ENCODE data around the gene TANC1. TPM values are rescaled to one million over a fixed set of nuclear protein-coding genes. Genes with fewer than 3 reads are reported as not detected.

Gene TANC1
- polyA plus RNA-seq, 1 donor from 2014 or later = 0.37 TPM

- Histone ChIP-seq H2AFZ (ENCODE audit: low read depth, low read length) (no peak overlapping the region), H3K27ac (ENCODE audit: low read length) (no peak overlapping the region), H4K20me1 (ENCODE audit: insufficient read depth) (no peaks in the 10 kb centered on the region), H3F3A (ENCODE audit: insufficient read depth, low read length, poor library complexity, severe bottlenecking) (no peaks in the 10 kb centered on the region), H3K4me2 (ENCODE audit: low read length) (no peak overlapping the region), H3K4me3 (ENCODE audit: low read length) (no peak overlapping the region), H3K9me2 (ENCODE audit: insufficient read depth, low read length) (no peaks in the 10 kb centered on the region), H3K36me3 (ENCODE audit: insufficient read depth, low read length) (no peaks in the 10 kb centered on the region), H3K79me2 (replicated peaks; ENCODE audit: insufficient read depth, low read length) (no peaks in the 10 kb centered on the region), H3K27me3 (ENCODE audit: insufficient read depth, low read depth, low read length) (no peaks in the 10 kb centered on the region), H3K9me3 (ENCODE audit: low read length) (no peaks in the 10 kb centered on the region), H3K9ac (ENCODE audit: low read length) (no peak overlapping the region)
- TF ChIP-seq POLR2AphosphoS5 (IDR thresholded peaks at IDR 0.05) (no peak), EP300 (conservative IDR thresholded peaks at IDR 0.05; ENCODE audit: poor library complexity, severe bottlenecking) (no peak), CTCF (IDR thresholded peaks at IDR 0.05; ENCODE audit: poor library complexity, severe bottlenecking) (no peak), MXI1 (conservative IDR thresholded peaks at IDR 0.05; ENCODE audit: poor library complexity, severe bottlenecking) (no peak), EZH2 (IDR thresholded peaks at IDR 0.05; ENCODE audit: borderline replicate concordance, insufficient read depth, low read length, poor library complexity, severe bottlenecking) (no peak), TAF1 (IDR thresholded peaks at IDR 0.05; ENCODE audit: low read depth) (no peak), SMC3 (conservative IDR thresholded peaks at IDR 0.05; ENCODE audit: poor library complexity) (no peak), REST (IDR thresholded peaks at IDR 0.05; ENCODE audit: borderline replicate concordance) (no peak), RAD21 (conservative IDR thresholded peaks at IDR 0.05) (no peak)
Measured at GRCh38 chr2:159251296-159252173, 283.1 kb downstream of the TANC1 start.

- Histone ChIP-seq H3K9me3 (ENCODE audit: low read length) (no peaks in the 10 kb centered on the region), H3F3A (ENCODE audit: insufficient read depth, low read length, poor library complexity, severe bottlenecking) (no peaks in the 10 kb centered on the region), H3K4me3 (ENCODE audit: low read length) (no peak overlapping the region), H3K27me3 (ENCODE audit: insufficient read depth, low read depth, low read length) (no peaks in the 10 kb centered on the region), H3K4me2 (ENCODE audit: low read length) (no peak overlapping the region), H3K9ac (ENCODE audit: low read length) (no peak overlapping the region), H3K79me2 (replicated peaks; ENCODE audit: insufficient read depth, low read length) (no peaks in the 10 kb centered on the region), H3K36me3 (ENCODE audit: insufficient read depth, low read length) (no peaks in the 10 kb centered on the region), H2AFZ (ENCODE audit: low read depth, low read length) (no peak overlapping the region), H4K20me1 (ENCODE audit: insufficient read depth) (no peaks in the 10 kb centered on the region), H3K9me2 (ENCODE audit: insufficient read depth, low read length) (no peaks in the 10 kb centered on the region), H3K27ac (ENCODE audit: low read length) (no peak overlapping the region)
- TF ChIP-seq MXI1 (conservative IDR thresholded peaks at IDR 0.05; ENCODE audit: poor library complexity, severe bottlenecking) = no peak
- no peak for TF ChIP-seq EP300 (conservative IDR thresholded peaks at IDR 0.05; ENCODE audit: poor library complexity, severe bottlenecking)
- TF ChIP-seq REST (IDR thresholded peaks at IDR 0.05; ENCODE audit: borderline replicate concordance) = no peak
- TF ChIP-seq CTCF (IDR thresholded peaks at IDR 0.05; ENCODE audit: poor library complexity, severe bottlenecking) = no peak
- no peak for TF ChIP-seq EZH2 (IDR thresholded peaks at IDR 0.05; ENCODE audit: borderline replicate concordance, insufficient read depth, low read length, poor library complexity, severe bottlenecking)
- no peak for TF ChIP-seq SMC3 (conservative IDR thresholded peaks at IDR 0.05; ENCODE audit: poor library complexity)
- no peak for TF ChIP-seq RAD21 (conservative IDR thresholded peaks at IDR 0.05)
- no peak for TF ChIP-seq TAF1 (IDR thresholded peaks at IDR 0.05; ENCODE audit: low read depth)
- TF ChIP-seq POLR2AphosphoS5 (IDR thresholded peaks at IDR 0.05) = no peak
Measured at GRCh38 chr2:159252905-159253304, 284.5 kb downstream of the TANC1 start.

Measured in neural cell (in vitro differentiated cells).